Thyroid gland (tissue), 4 donors: ENCODE data around the gene CHRND.

ENCODE experiments used
- CTCF ChIP-seq, 6 experiments: fragments of 200-600 bp in 3 of 6; fragments of 450-650 bp in 3 of 6; sonication (generic) in 3 of 6; IDR thresholded peaks; one replicate each; pipeline ENCODE4 v1.5.1; 2016 to 2019; ENCODE audit warnings: antibody characterized with exemption in 6 of 6, mild to moderate bottlenecking in 2 of 6, inconsistent platforms in 1 of 6, moderate library complexity in 1 of 6
- POLR2A ChIP-seq, 2 donors: fragments of 450-650 bp; IDR thresholded peaks; one replicate each; pipeline ENCODE4 v1.6.1; 2017; ENCODE audit warnings: antibody characterized with exemption in 2 of 2, mild to moderate bottlenecking in 2 of 2, moderate library complexity in 1 of 2

DNA sequence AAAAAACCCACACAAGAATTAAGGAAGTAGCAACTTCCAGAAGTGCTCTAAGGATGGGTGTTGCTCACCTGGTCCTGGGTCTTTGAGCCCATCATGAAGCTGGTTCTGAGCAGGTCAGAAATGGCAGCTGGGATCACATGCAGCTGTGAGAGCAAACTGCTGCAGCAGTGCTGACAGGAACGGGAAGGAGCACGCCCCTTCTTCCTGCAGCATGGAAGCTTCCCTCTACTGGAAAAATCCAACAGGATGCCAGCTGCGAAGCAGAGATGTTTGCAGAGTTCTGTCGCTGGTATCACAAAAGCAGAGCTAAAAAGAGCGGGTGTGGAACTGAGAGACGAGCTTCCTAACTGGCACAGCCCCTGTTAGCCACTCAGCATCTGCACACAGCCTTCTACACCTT is 58.3 kb downstream of the CHRND start:
- TF ChIP-seq CTCF (IDR thresholded peaks at IDR 0.05) (no peak), POLR2A (IDR thresholded peaks at IDR 0.05) (no peak)
